Ramos (cell line): ENCODE measurements around the gene UQCC3.
"Not testable (repeated sequence)": the region's sequence is repeated elsewhere in the genome, so short reads cannot be mapped to it uniquely, and the experiment has no call there.

Experiments used
- in situ Hi-C: fragments of 300-500 bp; cut with MboI; formaldehyde crosslinking; loops from one replicate; pipeline ENCODE4 v1.14.3; 2022; ENCODE audit warnings: low sequenced_read_pairs; ENCODE audit not compliant: unreplicated experiment

UQCC3 gene

DNA sequence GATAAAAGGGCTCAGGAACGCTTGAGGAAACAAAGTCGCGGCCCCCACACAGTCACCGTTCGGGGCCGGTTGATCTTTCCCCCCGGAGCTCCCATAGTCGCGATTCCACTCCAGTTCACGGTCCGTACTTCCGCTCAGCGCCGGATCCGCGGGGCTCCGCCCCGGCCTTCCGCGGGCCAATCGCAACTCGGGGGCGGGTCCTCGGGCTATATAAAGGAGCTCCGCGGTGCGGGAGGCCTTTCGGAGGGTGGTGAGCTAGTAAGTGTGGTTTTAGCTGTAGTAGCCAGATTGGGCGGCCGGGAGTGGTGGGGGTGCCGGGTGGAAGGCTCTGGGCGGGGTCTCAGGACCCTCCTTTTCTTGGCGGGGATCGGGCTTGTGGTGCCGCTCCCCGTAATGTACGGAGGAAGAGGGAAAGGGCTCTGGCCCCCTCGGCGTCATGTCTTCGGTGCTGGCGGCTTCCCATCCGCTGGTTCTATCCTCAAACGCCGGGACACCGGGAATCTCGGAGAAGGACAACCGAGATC is 6.3 kb upstream of the UQCC3 start, which contains the start of the genes C11orf98 and CSKMT:
TSS of gene C11orf98 (minus strand) at position 136 of the 524 bp plus-strand sequence. CDS start at position 95, 41 bp downstream.
TSS of gene CSKMT (plus strand) at position 238 of the 524 bp plus-strand sequence. CDS start 568 bp downstream, outside the sequence.
- in situ Hi-C loops = no loop called here

GRCh38 chr11:62665599-62666258 is 5.7 kb upstream of the UQCC3 start:
- in situ Hi-C loops = no loop called here

DNA sequence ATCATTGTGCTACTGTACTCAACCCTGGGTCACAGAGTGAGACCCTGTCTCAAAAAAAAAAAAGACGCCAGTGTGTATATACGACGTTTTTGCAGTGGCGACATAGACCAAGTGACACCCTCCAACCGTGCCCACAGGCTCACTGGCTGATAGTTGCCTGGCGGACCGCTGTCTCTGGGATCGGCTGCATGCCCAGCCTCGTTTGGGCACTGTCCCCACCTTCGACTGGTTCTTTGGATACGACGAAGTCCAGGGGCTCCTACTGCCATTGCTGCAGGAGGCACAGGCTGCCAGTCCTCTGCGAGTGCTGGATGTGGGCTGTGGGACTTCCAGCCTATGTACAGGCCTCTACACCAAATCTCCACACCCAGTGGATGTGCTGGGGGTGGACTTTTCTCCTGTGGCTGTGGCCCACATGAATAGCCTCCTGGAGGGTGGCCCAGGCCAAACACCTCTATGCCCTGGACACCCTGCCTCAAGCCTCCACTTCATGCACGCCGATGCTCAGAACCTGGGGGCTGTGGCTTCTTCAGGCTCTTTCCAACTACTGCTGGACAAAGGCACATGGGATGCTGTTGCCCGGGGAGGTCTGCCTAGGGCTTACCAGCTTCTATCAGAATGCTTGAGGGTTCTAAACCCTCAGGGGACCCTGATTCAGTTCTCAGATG is 5.1 kb upstream of the UQCC3 start:
- in situ Hi-C loops = no loop called here

DNA sequence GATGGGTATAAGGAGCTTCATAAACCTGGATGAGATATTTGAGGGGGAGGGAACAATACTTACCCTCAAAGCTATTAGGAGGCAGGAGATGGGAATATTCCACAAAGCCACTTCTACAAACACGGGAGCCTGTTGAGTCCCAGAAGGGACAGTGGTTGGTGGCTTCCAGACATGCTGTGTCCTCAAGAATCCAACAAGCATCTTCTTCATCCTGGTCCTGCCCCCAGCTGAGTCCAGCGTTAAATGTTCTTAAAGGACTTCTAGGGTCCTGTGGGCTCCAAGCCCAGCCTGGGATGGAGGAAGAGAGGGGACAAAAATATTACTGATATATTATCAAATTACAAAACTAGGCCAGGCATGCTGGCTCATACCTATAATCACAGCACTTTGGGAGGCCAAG is 4.0 kb upstream of the UQCC3 start:
- in situ Hi-C loops = no loop called here

GRCh38 chr11:62669420-62670161 is 1.9 kb upstream of the UQCC3 start:
- in situ Hi-C loops = no loop called here

DNA sequence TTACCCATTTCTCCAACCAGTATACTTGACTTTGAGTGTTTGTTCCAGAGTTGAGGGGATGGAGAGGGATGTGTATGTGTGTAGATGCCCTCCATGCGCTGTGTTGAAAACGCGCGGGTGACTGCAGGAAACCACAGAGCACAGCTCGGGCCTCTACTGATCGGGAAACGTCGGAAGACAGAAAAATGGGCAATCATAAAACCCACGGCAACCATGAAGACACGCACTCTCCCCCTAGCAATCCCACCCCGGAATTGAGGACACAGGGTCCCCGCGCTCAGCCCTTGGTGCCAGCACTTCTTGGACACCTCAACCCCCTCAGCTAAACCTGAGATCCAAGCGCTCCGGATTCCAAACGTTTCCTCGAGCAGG is 251 bp upstream of the UQCC3 start:
- in situ Hi-C loops = no loop called here

DNA sequence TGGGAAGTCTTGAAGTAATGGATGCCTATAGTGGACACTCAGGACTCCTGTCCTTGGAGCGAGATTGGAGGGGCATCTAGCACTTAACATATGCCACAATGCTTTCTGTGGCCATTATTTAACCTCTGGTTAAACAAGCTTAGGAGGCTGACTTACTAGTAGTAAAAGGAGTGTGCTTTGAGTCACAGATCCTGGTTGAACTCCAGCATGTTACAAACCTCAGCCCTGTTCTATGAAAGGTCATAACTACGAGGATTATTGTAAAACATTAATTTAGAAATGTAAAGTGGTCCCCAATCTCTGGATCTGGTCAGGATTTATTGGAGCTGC is 1.7 kb downstream of the UQCC3 start:
- in situ Hi-C loops = no loop called here

DNA sequence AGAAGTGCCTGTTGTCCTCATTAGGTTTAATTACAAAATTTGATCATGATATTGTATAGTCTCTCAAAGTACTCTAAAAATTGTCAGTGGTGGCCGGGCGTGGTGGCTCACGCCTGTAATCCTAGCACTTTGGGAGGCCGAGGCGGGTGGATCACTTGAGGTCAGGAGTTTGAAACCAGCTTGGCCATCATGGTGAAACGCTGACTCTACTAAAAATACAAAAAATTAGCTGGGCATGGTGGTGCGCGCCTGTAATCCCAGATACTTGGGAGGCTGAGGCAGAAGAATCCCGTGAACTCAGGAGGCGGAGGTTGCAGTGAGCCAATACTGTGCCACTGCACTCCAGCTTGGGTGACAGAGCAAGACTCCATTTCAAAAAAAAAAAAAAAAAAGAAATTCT is 3.9 kb downstream of the UQCC3 start:
- in situ Hi-C loops = not testable (repeated sequence)

DNA sequence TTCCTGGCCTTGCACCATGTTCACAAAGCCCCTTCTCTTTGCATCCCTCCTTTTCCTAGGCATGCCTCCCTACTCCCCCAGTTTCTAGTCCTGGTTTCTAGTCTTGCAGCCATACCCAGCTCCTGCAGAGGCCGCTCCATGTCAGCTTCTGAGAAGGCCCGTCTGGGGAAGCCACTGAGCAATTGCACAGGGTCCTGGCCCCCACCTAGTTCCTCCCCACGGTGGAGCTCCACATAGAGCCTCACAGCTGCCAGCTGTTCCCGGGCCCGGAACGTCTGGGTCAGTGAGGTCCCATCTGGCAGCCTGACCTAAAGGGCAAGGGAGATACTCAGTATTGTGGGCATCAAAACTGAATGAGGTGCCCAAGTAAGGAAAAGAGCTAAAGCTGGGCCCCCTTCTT is 5.2 kb downstream of the UQCC3 start:
- in situ Hi-C loops = no loop called here

DNA sequence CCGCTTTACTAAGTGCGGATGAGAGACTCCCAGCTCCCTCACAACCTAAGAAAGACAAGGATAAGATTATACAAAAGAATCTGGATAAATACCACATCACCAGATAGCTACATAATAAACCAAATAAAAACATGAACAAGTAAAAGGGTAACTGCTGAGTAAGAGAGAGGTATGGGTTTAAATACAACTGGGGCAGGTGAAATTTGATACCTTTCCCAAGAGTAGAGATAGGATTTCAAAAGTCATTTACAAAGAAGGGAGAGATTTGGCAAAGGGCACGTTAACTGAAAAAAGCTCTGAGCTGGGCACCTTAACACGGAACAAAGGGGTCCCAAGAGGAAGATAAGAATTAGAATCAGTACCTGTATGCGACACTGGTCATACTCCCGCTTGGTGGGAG is 5.7 kb downstream of the UQCC3 start:
- in situ Hi-C loops = no loop called here

DNA sequence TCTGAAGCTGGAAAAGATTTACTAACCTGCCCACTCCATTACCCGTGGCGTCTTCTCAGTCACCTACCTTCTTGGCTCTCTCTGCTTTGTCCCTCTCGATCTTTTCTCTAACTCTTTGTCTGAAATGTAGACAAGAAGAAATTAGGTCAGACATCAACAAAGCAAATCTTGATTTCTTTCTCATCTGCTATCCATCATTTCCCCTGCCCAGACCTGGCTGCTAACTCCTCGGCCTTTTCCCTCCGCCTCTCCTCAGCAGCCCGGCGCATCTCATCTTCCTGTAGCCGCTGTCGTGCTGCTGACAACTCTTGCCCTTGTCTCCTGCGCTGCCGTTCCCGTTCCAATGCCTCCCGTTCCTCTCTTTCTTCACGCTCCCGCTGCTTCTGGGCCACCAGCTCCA is 6.2 kb downstream of the UQCC3 start:
- in situ Hi-C loops = no loop called here

- in situ Hi-C loops = no loop called here
Measured at GRCh38 chr11:62678433-62678769, 6.9 kb downstream of the UQCC3 start.

- in situ Hi-C loops = no loop called here
Measured at GRCh38 chr11:62678770-62679696, 7.6 kb downstream of the UQCC3 start, which contains the start of gene UBXN1. TSS of gene UBXN1 (minus strand) at chr11:62679073. CDS start at chr11:62678923, 150 bp downstream.

GRCh38 chr11:62680825-62681240 is 9.4 kb downstream of the UQCC3 start:
- in situ Hi-C loops = no loop called here

DNA sequence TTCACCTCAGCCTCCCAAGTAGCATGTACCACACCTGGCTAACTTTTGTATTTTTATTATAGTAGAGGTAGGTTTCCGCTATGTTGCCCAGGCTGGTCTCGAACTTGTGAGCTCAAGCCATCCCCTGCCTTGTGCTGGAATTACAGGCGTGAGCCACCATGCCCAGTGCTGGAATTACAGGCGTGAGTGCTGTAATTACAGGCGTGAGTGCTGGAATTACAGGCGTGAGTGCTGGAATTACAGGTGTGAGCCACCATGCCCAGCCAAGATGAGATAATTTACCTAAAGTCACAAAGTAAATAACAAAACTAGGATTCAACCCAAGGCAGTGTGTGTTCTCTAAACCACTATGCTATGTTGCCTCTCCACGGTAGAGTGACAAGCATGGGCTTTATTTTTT is 11.0 kb downstream of the UQCC3 start:
- in situ Hi-C loops = no loop called here

GRCh38 chr11:62687508-62688396 is 16.3 kb downstream of the UQCC3 start:
- in situ Hi-C loops = no loop called here

- in situ Hi-C loops = no loop called here
Measured at GRCh38 chr11:62688491-62688890, 17.0 kb downstream of the UQCC3 start.

DNA sequence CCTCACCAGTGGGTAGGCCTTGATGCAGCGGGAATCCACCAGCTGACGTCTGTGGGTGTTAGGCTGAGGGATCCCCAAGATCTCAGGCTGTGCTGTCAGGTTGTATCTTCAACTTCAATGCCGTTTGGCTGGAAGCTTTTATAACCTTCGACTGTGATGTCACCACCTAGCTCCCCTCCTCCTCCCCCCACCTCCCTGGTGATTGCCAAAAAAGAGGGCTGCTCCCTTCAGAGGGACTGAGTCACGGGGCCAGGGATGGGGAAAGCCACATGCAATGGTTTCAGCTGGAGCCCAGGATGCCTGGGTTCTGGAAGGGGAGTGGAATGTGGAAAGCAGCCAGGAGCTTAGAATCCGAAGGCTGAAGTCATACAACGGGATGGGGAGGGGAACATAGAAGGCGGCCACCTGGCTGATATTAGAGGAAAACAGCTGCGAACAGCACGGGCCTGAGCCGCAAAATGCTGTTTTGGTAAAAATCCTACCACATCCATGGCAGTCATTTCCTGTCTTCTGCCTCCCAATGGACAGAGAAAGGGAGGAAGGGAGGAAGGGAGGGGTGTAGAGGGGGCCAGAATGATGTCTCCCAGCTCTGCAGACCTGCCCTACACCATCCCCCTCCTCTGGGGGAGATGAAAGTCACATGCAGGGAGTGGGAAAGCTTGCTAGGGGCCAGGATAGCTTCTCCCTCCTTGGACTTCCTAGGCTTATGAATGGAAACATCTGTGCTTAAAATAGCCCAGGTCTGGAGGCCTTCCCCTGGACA is 18.1 kb downstream of the UQCC3 start, which contains the start of gene LRRN4CL:
TSS of gene LRRN4CL (minus strand) at position 110 of the 763 bp plus-strand sequence. CDS start 1,022 bp downstream, outside the sequence.
- in situ Hi-C loops = loop anchor here (10.0 kb wide), 2 partner anchors 265 to 295 kb away; no protein-coding TSS in a partner anchor
